ENCODE measurements around the gene MAML1.

Gene MAML1

DNA sequence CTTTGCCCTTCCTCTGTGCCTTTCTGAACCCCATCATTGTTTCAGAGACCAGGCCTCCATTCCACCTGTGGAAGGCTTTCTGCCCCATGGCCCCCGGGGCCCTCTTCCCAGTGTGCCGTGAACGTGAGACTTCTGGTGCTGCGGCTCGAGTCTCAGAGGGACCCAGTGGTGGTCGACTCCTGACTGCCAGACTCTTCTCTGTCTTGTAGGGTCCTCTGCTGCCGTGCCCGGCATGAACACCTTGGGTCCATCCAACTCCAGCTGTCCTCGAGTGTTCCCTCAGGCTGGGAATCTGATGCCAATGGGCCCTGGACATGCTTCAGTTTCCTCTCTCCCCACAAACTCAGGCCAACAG lies 41.0 kb downstream of the MAML1 start:
- DNase-seq (ENCODE audit: low read depth): no peak
- TF ChIP-seq, protein P1, sequence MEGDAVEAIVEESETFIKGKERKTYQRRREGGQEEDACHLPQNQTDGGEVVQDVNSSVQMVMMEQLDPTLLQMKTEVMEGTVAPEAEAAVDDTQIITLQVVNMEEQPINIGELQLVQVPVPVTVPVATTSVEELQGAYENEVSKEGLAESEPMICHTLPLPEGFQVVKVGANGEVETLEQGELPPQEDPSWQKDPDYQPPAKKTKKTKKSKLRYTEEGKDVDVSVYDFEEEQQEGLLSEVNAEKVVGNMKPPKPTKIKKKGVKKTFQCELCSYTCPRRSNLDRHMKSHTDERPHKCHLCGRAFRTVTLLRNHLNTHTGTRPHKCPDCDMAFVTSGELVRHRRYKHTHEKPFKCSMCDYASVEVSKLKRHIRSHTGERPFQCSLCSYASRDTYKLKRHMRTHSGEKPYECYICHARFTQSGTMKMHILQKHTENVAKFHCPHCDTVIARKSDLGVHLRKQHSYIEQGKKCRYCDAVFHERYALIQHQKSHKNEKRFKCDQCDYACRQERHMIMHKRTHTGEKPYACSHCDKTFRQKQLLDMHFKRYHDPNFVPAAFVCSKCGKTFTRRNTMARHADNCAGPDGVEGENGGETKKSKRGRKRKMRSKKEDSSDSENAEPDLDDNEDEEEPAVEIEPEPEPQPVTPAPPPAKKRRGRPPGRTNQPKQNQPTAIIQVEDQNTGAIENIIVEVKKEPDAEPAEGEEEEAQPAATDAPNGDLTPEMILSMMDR (IDR thresholded peaks at IDR 0.05; ENCODE audit: low read length, missing control alignments): no peak
- H3K4me3 ChIP-seq (replicated peaks; ENCODE audit: low read depth, low read length): no peak overlapping the region

DNA sequence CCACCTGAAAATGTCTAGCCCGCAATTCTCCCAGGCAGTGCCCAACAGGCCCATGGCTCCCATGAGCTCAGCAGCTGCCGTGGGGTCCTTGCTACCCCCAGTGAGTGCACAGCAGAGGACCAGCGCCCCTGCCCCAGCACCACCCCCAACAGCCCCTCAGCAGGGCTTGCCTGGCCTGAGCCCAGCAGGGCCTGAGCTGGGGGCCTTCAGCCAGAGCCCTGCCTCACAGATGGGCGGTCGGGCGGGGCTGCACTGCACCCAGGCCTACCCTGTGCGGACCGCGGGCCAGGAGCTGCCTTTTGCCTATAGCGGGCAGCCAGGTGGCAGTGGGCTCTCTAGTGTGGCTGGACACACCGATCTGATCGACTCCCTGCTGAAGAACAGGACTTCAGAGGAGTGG lies 41.8 kb downstream of the MAML1 start:
- TF ChIP-seq, protein P1 (IDR thresholded peaks at IDR 0.05; ENCODE audit: low read length, missing control alignments): no peak
- H3K4me3 ChIP-seq (replicated peaks; ENCODE audit: low read depth, low read length): no peak overlapping the region
- no peak for DNase-seq (ENCODE audit: low read depth)

DNA sequence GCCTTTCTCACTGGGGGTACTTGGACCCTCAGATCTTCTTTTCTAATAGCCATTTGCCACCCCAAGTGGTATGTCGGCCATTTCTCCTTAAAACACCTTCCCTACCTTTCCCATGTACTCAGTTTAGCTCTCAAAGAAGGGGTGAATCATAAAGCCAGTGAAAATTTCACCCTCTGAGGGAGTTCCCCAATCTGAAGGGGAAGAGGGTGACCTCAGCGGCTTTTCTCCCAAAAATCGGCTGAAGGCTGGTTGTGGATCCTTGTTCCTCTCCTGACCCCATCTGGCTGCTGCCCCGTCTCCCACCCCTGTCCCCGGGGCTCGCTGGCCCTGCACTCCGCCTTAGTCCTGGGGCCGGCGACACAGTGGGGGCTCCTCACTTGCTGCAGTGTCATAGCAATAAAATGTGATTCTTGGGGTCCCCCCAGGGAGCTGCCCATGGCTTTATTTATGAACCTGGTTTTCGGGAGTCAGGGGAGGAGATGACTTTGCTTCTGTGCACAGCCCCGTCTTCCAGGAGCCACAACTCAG lies 43.9 kb downstream of the MAML1 start:
- TF ChIP-seq, protein P1 (IDR thresholded peaks at IDR 0.05; ENCODE audit: low read length, missing control alignments): no peak
- no peak overlapping the region for H3K4me3 ChIP-seq (replicated peaks; ENCODE audit: low read depth, low read length)

DNA sequence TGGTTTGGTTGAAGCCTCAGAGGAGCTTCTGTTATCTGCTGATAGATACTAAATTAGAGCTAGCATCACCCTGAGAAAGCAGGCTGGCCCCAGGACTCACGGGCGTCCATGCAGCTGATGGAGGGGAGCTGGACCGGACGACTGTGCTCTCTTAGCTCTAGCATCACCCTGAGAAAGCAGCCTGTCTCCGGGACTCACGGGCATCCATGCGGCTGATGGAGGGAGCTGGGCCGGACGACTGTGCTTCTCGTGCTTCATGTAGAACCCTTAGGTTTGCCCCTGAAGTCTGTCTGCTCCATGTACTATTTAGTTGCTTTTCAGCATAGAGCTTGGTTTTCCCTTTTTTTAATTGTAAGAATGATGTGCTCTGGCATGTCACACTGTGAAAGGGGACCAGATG lies 44.8 kb downstream of the MAML1 start:
- no peak overlapping the region for H3K4me3 ChIP-seq (replicated peaks; ENCODE audit: low read depth, low read length)
- TF ChIP-seq, protein P1 (IDR thresholded peaks at IDR 0.05; ENCODE audit: low read length, missing control alignments): no peak
- no peak for DNase-seq (ENCODE audit: low read depth)

More for the DNA sequence above, 43.9 kb downstream of the MAML1 start:
- no peak for DNase-seq (ENCODE audit: low read depth)

DNA sequence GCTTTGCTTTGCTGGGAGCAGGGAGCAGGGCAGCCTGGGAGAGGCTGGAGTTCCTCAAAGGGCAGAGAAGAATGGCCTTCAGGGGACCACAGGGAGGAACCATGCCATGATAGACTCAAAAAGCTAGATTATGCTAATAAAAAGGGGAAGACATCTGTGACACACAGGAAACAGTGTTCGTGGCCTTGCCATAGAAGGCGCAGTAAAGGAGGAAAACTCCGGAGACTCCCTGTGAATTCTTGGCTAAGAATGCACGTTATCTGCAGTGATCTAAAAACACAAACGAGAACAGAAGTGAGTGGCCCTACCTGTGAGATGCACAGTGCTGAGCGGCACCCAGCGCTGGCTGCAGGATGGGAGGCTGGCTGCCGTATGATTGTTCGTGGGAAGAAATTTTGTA lies 45.3 kb downstream of the MAML1 start:
- no peak overlapping the region for H3K4me3 ChIP-seq (replicated peaks; ENCODE audit: low read depth, low read length)
- DNase-seq (ENCODE audit: low read depth): no peak
- TF ChIP-seq, protein P1 (IDR thresholded peaks at IDR 0.05; ENCODE audit: low read length, missing control alignments): no peak

DNA sequence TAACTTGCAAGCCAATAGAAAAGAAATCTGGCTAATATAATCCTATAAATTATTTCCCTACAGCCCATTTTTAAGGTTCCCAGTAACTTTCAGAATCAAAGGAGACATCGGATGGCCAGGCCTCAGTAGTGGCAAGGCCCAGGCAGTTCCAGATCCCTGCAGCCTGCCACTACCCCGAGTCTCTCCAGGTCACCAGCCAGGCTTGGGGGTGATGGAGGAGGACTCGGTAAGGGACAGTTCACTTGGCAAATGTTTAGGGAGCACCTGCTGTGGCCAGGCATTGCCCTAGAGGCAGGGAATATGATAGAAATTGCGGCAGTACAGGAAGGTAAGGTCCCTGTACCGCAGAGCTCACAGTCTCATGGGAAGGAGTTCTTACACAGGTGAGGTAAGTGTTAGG lies 46.0 kb downstream of the MAML1 start:
- no peak for DNase-seq (ENCODE audit: low read depth)
- TF ChIP-seq, protein P1 (IDR thresholded peaks at IDR 0.05; ENCODE audit: low read length, missing control alignments): no peak

DNA sequence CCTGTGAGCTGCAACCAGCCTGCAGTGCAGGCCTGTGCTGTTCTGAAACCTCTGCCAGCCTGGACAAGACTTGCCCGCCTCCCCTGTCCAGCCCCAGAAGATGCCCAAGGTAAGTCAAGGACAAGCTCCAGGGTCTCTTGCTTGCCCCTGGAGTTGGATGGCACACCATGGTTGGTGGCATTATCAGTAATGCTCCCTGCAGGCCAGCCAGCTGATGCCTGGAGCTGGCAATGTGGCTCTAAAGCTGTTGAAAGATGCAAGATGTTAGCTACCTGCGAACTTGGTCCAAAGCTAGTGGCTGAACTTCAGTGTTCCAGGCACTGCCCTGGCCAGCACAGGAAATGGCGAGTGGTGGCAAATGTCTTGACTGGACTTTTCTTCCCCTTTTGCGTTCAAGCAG lies 47.2 kb downstream of the MAML1 start:
- H3K4me3 ChIP-seq (replicated peaks; ENCODE audit: low read depth, low read length): no peak overlapping the region
- TF ChIP-seq, protein P1 (IDR thresholded peaks at IDR 0.05; ENCODE audit: low read length, missing control alignments): no peak
- no peak for DNase-seq (ENCODE audit: low read depth)

More for the DNA sequence above, 46.0 kb downstream of the MAML1 start:
- no peak overlapping the region for H3K4me3 ChIP-seq (replicated peaks; ENCODE audit: low read depth, low read length)

All from fibroblast of pulmonary artery (primary cell).